Measurements from ENCODE around the gene SOX21.

GRCh38 chr13:94664889-94665288 is 47.5 kb downstream of the SOX21 start:
- no peak for TF ChIP-seq POLR2A (IDR thresholded peaks at IDR 0.05)
- TF ChIP-seq, protein P1, sequence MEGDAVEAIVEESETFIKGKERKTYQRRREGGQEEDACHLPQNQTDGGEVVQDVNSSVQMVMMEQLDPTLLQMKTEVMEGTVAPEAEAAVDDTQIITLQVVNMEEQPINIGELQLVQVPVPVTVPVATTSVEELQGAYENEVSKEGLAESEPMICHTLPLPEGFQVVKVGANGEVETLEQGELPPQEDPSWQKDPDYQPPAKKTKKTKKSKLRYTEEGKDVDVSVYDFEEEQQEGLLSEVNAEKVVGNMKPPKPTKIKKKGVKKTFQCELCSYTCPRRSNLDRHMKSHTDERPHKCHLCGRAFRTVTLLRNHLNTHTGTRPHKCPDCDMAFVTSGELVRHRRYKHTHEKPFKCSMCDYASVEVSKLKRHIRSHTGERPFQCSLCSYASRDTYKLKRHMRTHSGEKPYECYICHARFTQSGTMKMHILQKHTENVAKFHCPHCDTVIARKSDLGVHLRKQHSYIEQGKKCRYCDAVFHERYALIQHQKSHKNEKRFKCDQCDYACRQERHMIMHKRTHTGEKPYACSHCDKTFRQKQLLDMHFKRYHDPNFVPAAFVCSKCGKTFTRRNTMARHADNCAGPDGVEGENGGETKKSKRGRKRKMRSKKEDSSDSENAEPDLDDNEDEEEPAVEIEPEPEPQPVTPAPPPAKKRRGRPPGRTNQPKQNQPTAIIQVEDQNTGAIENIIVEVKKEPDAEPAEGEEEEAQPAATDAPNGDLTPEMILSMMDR (IDR thresholded peaks at IDR 0.05), result no peak
